Measurements from ENCODE around the gene IRF3.
"Not testable (repeated sequence)": the region's sequence is repeated elsewhere in the genome, so short reads cannot be mapped to it uniquely, and the experiment has no call there.

IRF3 gene

DNA sequence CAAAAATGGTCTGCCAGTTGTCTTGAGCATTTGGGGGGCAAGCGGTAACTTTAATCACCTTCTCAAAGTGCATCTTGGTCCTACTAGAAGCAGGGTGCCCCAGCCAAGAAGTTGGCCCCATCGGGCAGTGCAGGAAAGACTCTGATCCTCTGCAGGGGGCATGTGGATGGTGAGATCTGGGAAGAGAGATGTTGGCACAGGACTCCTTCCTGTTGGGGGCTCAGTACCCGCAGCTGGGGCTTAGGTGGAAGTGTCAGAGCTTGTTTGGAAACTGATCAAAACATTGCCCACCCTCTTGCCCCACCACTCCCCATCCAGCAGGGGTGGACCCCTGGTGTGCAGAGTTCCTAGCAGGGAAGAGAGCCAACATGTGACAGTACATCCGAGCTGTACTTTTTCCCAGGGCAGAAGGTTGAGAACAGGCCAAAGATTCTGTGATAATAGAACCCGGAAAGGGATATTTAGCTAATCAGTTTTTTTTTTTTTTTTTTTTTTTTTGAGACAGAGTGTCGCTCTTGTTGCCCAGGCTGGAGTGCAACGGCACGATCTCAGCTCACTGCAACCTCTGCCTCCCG lies 34.6 kb downstream of the IRF3 start:
- Mint-ChIP-seq H3K9me3 (no peaks in the 10 kb centered on the region), H3K36me3 (peaks cover 14% of the 10 kb centered on the region), H3K27me3 (no peaks in the 10 kb centered on the region), H3K4me1 (peaks cover 7% of the 10 kb centered on the region), H3K4me3 (no peak overlapping the region), H3K27ac (no peak overlapping the region)
- ATAC-seq = no peak

DNA sequence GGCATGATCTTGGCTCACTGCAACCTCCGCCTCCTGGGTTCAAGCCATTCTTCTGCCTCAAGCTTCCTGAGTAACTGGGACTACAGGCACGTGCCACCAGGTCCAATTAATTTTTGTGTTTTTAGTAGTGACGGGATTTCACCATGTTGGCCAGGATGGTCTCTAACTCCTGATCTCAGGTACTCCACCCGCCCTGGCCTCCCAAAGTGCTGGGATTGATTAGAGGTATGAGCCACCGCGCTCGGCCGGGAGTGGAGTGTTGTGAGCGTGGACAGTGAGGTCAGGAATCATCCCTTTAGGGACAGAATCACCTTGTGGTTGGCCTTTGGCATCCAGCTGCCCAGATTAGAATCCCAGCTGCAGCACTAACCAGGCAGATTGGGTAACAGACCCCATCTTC lies 36.0 kb downstream of the IRF3 start:
- Mint-ChIP-seq H3K27ac (no peak overlapping the region), H3K4me3 (no peak overlapping the region), H3K4me1 (no peaks in the 10 kb centered on the region), H3K36me3 (peaks cover 23% of the 10 kb centered on the region), H3K9me3 (no peaks in the 10 kb centered on the region), H3K27me3 (no peaks in the 10 kb centered on the region)
- ATAC-seq = no peak

DNA sequence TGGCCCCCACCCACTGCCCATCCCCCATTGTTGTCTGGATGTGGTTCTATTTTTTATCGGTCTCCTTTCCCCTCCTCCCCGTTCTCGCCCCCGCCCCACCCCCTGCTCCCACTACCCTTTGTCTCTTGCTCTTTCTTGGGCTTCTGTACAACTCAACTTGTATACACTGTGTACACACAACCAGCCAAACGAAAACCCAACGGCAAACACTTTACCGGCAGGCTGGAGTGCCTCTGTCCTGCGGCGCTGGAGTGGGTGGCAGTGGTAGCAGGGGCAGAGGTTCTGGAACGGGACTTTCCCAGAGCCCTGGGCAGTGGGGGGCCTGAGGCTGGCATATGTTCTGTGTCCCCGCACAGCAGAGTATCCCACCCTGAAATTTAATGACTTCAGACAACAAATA lies 39.4 kb downstream of the IRF3 start:
- H3K36me3 Mint-ChIP-seq = peaks cover 53% of the 10 kb centered on the region
- ATAC-seq = no peak
- no peaks in the 10 kb centered on the region for H3K9me3 Mint-ChIP-seq
- no peak overlapping the region for H3K27ac Mint-ChIP-seq
- no peak overlapping the region for H3K4me3 Mint-ChIP-seq
- no peaks in the 10 kb centered on the region for H3K4me1 Mint-ChIP-seq
- no peaks in the 10 kb centered on the region for H3K27me3 Mint-ChIP-seq

DNA sequence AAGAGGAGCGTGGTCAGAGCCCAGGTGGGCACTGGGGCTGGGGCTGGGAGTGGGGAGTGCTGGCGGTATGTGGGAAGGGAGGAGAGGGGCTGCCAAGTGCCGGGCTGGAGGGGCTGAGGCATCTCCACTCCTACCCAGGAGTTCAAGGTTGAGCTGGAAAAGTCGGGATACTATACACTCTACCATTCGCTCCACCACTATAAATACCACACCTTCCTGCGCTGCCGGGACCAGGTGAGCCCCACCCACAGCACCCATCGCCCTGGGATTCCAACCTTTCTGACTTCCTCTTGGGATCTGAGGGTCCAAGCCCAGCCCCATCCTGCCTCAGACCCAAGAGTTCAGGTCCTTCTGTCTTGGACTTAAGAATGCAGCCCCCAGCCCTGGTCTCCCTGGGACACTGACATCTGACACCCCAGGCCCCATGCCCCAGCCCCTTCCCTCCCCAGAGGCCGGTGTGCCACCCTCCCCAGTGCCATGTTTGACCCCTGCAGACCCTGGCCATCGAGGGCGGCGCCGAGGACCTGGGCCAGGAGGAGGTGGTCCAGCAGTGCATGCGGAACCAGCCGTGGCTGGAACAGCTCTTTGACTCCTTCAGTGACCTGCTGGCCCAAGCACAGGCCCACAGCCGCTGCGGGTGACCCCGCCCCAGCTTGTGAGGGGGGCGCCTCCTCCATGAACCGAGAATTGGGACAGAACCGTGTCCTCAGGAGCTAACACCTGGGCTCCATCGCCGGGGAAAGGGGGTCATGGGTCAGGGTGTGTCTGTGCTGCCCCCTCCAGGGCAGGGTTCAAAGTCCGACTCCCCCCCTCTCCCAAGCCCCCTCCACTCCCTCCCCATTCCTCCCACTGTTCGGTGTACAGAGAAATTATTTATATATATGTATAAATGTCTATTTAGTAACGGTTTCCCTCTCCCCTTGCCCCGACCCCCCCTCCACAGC lies 40.4 kb downstream of the IRF3 start:
- Mint-ChIP-seq H3K27ac (no peak overlapping the region), H3K9me3 (no peaks in the 10 kb centered on the region), H3K36me3 (peaks cover 59% of the 10 kb centered on the region), H3K4me1 (no peaks in the 10 kb centered on the region), H3K27me3 (no peaks in the 10 kb centered on the region), H3K4me3 (no peak overlapping the region)
- peak; percentile 31 for ATAC-seq

DNA sequence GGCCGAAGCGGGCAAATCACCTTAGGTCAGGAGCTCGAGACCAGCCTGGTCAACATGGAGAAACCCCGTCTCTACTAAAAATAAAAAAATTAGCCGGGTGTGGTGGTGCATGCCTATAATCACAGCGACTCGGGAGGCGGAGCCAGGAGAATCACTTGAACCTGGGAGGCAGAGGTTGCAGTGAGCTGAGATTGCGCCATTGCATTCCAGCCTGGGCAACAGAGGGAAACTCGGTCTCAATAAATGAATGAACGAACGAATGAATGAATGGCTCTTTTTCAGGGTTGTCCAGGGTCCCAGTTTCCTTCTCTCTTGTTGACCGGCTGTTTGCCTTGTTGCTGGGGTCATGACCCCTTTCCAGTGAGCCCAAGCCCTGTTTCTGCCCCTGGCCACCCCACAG lies 47.8 kb downstream of the IRF3 start:
- H3K9me3 Mint-ChIP-seq, H3K4me3 Mint-ChIP-seq, H3K27ac Mint-ChIP-seq, ATAC-seq, H3K27me3 Mint-ChIP-seq: not testable (repeated sequence)
- peaks cover 74% of the 10 kb centered on the region for H3K36me3 Mint-ChIP-seq
- peaks cover 22% of the 10 kb centered on the region for H3K4me1 Mint-ChIP-seq

DNA sequence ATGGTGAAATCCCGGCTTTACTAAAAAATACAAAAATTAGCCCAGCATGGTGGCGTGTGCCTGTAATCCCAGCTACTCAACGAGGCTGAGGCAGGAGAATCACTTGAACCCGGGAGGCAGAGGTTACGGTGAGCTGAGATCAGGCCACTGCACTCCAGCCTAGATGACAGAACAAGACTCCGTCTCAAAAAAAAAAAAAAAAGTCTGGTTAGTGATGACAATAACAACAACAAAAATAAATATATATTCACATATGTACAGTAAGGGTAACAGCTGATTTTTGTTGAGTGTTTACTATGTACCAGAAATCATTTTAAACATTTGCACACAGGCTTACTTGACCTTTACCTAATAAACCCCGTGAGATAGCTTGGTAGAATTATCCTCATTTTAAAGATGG lies 48.7 kb downstream of the IRF3 start:
- Mint-ChIP-seq H3K27ac (no peak overlapping the region), H3K36me3 (peaks cover 75% of the 10 kb centered on the region), H3K27me3 (no peaks in the 10 kb centered on the region), H3K4me3 (no peak overlapping the region), H3K9me3 (no peaks in the 10 kb centered on the region), H3K4me1 (peaks cover 28% of the 10 kb centered on the region)
- ATAC-seq = no peak

DNA sequence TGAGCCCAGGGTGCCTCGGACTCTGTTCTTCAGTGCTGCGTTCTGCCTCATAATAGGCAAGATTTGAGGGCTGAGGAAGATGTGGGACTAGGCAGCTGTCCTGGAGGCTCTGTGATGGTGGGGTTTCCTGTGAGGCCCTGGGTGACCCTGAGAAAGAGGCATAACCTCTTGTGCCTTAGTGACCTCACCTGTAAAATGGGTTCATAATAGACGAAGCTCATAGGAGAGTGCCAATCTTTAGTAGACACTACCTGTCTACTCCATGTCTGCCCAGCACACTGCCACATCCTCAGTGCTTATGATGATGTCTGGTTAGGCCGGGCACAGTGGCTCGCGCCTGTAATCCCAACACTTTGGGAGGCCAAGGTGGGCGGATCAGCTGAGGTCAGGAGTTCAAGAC lies 49.1 kb downstream of the IRF3 start:
- no peak for ATAC-seq
- Mint-ChIP-seq H3K27me3 (no peaks in the 10 kb centered on the region), H3K4me3 (no peak overlapping the region), H3K9me3 (no peaks in the 10 kb centered on the region), H3K27ac (no peak overlapping the region), H3K4me1 (peaks cover 28% of the 10 kb centered on the region), H3K36me3 (peaks cover 70% of the 10 kb centered on the region)

DNA sequence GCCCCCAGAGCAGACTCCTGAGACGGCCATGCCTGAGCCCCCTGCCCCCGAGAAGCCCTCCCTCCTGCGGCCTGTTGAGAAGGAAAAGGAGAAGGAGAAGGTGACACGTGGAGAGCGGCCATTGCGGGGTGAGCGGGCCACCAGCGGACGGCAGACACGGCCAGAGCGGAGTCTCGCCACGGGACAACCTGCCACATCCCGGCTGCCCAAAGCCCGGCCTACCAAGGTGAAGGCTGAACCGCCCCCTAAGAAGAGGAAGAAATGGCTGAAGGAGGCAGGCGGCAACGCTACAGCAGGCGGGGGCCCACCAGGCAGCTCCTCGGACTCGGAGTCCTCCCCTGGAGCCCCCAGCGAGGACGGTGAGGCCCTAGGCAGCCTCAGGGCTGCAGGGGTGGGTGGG lies 49.8 kb downstream of the IRF3 start:
- H3K4me1 Mint-ChIP-seq = peaks cover 28% of the 10 kb centered on the region
- no peak overlapping the region for H3K4me3 Mint-ChIP-seq
- no peaks in the 10 kb centered on the region for H3K27me3 Mint-ChIP-seq
- no peak overlapping the region for H3K27ac Mint-ChIP-seq
- H3K36me3 Mint-ChIP-seq = peaks cover 67% of the 10 kb centered on the region
- ATAC-seq = no peak
- H3K9me3 Mint-ChIP-seq = no peaks in the 10 kb centered on the region

DNA sequence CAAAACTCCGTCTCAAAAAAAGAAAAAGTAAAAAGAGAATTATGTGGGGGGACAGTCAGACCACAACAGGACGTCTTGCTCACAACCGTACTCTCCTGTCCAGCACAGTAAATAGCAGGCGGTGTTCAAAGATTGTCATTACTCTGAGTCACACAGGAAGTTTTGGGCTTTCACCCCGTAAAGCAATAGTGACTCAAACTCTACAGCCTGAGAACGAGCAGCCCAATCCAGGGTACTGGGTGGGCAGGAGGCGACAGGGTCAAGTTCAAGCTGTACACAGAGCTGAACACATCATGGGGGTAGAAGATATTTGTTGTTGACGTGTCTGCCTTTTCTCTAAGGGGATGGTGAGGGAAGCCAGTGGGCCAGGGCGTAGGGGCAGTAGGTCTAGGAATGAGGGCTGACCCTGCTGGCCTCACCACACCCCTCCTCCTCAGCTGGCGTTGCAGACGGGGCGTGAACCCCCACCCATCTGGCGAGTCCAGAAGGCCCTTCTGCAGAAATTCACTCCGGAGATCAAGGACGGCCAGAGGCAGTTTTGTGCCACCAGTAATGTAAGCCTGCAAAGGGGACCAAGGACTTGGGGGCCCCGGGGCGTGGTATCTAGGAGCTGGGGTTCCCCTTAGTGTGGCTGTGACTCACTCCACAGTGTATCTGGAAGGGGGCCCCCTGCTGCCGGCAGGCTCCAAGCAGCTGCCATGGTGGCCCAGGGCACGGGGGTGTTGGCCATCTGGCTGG lies 51.4 kb downstream of the IRF3 start:
- Mint-ChIP-seq H3K4me3 (no peak overlapping the region), H3K9me3 (no peaks in the 10 kb centered on the region), H3K27me3 (no peaks in the 10 kb centered on the region), H3K36me3 (peaks cover 57% of the 10 kb centered on the region), H3K27ac (peak overlapping the region; percentile 85), H3K4me1 (peaks cover 28% of the 10 kb centered on the region)
- ATAC-seq = peak; percentile 53

DNA sequence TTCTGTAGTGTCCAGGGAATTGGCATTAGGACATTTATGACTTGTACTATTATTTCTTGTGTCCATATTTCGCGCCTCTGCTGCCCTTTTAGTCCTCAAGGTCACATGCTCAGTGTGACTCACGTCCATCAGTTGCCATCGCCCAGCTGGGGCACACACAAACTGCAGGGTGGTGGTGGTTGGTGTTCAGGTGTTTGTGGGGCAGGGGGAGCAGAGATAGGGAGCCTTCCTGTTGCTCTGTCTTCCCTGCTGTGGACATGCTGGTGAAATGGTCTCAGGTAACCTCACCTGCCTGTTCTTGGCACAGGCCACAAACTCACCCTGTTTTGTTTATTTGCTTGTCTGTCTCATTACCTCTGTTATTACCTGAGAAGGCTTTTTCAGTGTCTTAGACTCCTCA lies 52.3 kb downstream of the IRF3 start:
- H3K4me1 Mint-ChIP-seq = peaks cover 28% of the 10 kb centered on the region
- peaks cover 50% of the 10 kb centered on the region for H3K36me3 Mint-ChIP-seq
- no peak for ATAC-seq
- H3K27me3 Mint-ChIP-seq = no peaks in the 10 kb centered on the region
- H3K27ac Mint-ChIP-seq = peak overlapping the region; percentile 85
- H3K4me3 Mint-ChIP-seq = no peak overlapping the region
- H3K9me3 Mint-ChIP-seq = no peaks in the 10 kb centered on the region
